HG02938 (cell line): ENCODE data around the gene RUNX2.

Source experiments
- ATAC-seq: cut with Tn5 transposase; IDR thresholded peaks from one replicate; pipeline ENCODE4 v1.9.1; 2021; ENCODE audit warnings: mild to moderate bottlenecking, moderate library complexity; ENCODE audit not compliant: unreplicated experiment

RUNX2 gene

DNA sequence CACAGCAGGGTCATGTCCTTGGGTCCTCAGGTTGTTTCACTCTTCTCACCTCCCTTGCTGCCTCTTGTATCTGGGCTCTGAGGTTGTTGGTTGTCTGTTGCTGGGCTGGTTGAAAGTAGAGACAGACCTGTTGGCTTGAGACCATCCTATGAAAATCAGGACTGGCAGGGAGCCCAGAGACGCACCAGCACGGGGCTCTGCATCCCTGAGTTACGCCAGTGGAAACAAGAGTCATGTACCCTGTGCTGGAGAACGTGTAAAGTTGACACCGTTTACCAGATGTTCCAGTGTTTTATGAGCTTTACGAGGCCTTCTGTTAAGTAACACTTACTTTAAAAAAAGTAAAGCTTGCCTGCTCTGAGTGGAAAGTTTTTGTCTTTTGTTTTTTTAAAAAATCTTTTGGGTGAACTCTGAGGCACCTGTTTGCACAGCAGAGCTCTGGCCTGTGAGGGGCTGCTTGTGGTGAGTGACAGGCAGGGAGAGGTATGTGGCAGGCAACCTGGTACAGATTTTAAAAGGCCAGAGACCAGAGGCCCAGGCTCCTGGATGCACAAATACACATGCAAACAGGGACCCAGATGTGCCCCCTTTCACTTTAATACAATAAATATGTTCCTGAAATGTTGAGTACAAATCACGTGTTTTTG lies 309.6 kb downstream of the RUNX2 start:
- ATAC-seq: no peak

DNA sequence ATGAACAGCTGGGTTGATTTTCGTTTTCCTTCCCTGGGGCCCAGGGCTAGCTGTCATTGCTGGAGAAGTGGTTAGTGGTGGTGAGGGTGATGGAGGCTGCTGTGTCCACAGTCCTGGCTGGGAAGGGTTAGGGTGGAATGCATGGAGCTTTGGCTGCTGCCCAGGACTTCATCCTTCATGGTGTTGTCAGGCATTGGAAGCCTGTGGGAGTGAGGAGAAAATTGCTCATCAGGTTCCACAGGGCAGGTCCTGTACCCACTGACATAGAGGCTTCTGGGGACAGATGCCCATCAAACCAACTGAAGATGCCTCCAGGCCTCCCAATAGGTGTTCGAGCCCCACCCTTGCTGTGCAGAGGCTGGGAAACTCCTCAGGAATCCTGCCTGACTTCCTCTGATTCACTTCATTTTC lies 312.0 kb downstream of the RUNX2 start:
- no peak for ATAC-seq

DNA sequence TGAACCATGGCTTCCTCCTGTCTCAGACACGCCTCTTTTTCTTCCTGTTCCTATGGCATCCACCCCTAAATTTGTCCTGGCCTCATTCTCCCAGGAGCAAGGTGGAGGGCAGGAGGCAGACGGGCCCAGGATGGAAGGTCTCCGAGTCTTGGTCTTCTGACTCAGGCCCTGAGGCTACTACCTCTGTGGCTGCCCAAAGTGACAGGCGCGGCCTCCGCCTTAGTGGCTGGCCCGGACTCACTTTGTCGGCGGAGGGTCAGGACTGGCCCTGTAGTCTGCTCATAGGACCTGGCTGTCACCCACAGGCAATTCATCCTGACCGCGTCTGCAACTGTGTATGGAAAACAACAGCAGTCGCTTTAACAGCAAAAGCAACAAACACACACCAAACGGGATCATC lies 312.7 kb downstream of the RUNX2 start:
- no peak for ATAC-seq

DNA sequence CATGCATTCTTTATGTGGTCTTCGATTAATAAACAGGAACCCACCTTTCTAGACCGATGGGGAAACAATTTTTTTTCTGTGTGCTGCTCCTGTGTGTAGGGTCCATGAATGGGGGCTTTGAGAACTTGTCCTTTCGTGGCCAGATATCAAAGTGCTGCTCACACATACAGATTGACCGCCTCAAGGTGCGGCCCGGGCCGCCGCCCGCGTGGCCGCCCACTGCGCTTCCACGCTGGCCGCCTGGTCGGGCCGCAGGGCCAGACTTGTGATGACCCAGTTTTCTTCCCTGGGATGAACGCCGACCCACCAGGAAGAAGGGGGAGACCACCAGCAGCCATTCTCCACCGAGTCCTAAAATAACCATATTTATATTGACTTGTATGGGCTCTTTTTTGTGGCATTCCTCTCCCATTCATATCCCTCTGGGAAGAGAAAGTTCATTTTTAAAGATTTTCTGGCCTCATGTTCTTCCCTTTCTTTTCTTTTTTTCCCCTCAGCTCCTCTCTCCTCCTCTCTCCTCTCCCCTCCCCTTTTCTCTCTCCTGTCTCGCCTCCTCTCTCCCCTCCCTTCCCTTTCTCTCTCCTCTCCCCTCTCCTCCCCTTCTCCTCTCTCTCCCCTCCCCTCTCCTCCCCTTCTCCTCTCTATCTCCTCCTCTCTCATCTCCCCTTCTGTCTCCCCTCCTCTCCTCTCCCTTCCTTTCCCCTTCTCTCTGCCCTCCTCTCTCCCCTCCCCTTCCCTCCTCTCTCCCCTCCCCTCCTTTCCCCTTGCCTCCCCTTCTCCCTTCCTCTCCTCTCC lies 314.4 kb downstream of the RUNX2 start:
- no peak for ATAC-seq

DNA sequence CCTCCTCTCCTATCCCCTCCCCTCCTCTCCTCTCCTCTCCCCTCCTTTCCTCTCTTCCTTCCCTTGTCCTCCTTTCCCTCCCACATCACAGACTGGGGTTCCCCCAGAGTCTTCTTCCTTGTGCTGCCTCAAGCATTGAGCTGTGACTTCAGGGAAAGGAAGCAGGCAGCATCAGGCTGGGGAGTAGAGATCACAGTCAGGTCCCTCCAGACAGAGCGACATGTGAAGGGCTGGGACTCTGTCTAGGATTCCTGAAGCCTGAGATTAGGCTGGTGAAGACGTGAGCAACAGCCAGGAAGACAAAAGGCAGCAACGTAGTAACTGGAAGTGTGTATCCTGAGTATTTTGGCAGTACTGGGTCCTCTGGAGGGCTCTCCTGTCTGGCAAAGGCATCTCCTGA lies 315.0 kb downstream of the RUNX2 start:
- no peak for ATAC-seq

DNA sequence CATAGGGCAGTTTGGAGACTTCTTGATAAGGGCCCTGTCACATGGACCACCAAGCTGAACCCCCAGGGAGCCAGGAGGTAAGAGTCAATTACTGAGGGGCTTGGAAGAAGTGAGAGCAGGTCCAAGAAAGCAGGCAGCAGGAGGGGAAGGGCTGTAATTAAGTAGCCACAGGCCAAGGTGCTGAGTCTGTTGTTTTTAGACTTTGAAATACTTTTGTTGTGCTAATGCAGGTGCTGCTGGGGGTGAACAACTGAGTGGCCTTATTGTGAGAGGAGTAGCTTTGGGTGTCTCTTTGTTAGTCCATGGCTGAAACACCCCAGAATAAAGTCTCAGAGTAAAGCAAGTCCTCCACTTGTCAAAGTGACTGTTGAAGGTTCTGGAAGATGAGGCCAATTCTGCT lies 316.6 kb downstream of the RUNX2 start:
- ATAC-seq: no peak

DNA sequence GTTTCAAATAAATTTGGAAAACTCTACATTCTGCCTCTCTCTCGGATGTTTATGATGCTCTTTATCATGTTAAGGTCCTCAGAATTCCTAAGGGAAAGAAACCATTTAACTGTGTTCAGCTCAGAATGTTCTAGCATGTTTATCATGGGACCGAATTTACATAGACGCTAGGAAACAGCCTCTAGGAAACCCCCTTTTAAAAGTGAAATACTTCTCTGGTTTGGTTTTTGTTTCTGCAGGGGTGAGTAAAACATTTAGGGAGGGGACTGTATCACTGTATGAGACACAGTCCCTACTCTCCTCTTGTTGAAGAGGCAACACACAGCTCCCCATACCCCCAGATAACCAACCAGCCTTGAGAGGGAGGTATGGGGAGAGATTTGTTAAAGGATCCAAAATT lies 317.2 kb downstream of the RUNX2 start:
- no peak for ATAC-seq

DNA sequence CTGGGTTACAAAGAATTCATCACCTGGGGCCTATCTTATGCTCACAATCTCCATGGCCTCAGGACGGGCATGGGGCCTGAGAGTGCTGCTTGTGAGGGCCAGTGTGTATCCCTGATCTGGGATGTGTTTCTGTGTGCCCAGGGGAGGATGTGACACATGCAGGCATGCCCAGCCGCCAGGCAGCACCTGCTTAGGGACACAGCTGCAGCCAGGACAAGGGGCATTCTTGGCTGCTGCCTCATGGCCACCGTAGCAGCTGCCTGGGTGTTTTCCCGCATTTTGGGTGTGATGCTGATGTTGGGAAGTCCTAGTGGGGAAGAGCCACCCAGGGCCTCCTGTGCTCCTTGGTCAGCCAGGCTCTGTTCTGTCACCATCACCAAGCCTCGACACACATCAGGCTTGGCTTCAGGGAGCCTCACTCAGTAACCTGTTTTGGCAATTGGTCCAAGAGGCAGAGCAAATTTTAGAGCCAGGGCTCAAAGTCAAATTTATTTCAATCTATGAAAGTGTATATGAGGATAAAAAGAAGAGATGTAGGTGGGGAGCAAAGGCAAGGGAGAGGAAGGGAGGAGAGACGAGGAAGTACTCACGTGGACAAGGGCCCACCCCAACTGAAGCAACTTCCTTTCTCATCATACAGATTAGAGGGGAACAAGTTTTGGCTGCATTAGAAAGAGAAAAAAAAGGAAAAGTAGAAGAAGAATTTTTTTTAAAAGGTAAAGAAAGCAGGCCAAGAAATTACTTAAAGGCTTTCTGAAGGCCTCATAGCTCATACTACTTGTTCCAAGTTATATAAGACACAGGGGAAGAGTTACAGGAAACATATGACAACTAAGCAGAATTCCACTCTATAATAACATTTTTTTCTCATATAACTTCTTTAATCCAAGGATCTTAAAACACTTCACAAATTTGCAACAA lies 319.5 kb downstream of the RUNX2 start:
- no peak for ATAC-seq

DNA sequence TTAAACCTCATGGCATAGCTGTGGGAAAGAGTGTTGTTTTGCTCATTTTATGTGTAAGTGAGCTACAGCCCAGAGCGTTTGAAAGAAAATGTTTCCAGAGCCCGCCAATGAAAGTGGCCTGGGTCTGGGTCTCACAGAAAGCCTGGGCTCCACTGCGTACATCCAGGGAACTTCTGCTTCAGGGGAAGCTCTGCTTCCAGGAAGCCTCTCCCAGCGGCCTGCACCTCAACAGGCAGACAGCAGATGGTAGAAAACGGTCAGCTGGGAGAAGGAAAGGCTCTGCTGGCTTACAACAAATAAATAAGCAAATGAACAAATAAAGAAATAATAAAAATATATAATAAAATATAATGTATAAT lies 320.1 kb downstream of the RUNX2 start:
- no peak for ATAC-seq

DNA sequence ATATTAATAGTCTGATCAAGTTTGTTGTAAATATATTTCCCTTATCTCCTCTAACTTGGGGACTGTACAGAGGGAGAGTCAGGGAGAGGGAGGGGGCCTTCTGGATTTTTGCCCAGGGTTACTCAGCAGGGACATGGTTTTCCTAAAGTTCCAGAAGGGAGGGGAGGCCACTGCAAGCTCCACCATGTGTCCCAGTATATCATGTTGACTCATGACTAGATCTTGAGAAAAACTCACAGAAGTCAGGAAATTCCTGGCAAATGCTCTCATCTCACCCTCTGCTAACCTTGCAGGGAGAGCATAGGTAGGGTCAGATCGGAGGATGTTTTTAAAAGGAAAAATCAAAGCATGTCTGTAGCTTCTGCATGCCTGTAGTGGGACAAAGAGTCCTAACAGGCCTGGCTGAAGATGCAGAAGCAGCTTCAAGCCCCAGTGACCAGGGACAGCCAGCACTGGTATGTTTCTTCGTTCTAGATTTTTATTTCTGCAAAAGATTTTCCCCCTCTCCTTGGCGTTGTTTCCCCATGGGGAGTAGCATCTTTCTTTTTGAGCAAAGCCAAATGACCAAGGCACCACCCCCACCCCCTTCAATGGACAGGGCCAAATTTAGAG lies 322.5 kb downstream of the RUNX2 start:
- ATAC-seq: no peak

DNA sequence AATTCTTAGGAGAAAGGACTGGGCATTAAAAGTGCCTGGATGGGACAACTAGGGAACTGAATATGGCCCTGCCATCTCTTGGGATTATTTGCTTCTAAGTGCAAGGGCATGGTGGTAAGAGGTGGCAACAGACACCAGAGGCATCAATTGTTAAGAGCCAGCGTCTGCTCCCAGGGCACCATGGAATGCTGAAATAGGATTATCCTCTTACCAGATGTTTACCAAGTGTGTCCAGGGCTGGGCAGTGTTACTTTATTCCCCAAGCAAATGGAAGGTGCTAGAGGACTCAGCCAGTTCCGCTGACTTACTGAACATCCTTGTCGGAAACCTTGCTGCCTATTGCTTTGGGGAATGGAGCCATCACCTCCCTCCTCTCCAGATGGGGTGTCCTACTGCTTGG lies 323.2 kb downstream of the RUNX2 start:
- no peak for ATAC-seq

DNA sequence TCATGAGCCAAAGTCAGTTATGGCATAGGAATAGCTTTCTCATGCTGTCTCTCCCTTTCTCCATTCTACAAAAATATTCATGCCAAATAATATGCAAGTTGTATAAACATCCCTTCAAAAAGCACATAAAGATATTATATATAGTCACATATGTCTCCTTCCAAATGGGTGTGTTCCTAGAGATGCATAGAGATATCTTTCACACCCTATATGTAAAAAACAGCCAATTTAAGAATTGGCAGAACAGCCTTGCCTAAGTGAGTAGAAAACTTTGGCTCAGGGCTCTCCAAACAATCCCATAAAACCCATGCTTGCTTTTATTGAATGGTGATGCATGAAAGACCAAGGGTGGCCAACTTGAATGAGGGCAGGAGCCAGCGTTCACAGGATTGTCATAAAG lies 324.3 kb downstream of the RUNX2 start:
- ATAC-seq: no peak

DNA sequence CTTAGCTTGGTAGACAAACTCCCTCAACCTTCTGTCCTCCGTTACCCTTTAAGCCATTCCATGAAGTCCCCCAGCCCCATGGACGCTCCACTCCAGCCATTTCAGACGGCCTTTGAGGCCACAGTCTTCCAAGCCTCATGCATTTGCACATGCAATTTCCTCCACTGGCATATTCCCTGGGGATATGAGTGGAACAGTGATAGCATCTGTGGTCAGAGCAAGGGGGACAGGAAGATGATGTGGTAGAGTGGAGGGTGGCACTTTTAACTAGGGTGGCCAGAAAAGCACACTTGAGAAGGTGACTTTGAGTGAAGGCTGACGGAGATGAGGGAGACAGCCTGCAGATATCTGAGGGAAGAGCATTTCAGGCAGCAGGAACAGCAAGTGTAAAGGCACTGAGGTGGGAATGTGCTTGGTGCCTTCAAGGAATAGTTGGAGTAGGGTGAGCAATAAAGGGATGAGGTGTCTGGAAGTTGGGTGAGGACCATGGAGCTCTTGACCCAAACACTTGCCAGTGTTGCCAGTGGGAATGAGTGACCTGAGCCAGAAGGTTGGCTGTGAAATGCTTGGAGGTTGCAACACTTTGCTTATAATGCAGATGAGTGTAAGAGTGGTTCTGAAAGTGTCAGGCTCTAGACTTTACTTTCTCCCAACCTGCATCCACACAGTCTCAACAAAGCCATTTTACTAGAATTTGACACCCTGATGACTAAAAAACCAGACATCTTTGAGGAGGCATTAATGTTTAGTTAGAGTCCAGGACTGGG lies 325.2 kb downstream of the RUNX2 start:
- ATAC-seq: no peak

DNA sequence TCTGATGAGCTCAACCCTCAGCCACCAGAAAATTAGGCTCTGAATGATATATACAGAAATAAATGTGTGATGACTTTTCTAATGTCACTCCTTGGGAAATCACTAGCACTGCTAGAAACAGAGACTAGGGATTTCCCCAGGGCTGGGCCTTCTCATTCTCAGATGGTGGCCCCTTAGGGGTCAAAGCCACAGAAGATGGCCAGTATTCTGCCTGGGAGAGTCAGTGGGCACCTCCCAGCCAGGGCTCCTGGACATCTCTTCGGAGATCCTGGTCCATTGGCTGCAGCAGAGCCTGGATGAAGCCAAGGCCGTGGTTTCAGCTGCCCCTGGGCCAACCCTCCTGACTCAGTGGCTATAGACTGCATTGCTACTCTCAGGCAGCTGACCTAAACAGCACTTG lies 326.5 kb downstream of the RUNX2 start:
- no peak for ATAC-seq

DNA sequence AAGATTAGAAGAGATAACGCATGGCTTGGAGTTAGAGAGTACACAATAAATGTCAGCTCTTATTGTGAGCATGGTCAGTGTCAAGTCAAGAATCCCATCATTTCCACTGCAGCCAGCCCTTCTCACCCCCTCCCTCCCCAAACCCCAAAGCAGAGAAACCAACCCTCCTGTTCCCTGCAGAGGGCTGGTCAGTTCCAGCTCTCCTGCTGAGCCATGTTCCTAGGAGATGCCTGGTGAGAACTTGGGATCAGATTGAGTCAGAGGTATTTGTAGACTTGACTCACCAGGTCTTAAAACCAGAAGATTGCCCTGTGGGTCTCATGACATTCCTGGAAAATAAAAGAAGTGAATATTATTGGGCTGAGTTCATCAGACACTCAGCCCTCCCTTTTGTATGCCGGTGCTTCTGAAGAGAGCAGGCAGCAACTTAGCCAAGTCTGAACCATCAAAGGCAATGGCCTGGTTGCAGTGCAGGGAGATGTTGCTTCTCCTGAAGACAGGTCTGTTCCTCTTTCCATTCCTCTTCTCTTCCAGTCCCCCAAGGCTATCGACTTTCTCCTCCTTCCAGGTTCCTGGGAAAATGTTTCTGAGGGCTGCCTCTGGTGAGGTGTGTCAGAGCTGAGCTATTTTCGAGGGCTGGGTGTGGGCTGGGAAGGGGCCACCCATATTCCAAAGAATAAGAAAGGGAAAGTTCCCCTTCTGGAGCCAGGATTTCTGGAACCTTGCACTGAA lies 327.8 kb downstream of the RUNX2 start:
- no peak for ATAC-seq

DNA sequence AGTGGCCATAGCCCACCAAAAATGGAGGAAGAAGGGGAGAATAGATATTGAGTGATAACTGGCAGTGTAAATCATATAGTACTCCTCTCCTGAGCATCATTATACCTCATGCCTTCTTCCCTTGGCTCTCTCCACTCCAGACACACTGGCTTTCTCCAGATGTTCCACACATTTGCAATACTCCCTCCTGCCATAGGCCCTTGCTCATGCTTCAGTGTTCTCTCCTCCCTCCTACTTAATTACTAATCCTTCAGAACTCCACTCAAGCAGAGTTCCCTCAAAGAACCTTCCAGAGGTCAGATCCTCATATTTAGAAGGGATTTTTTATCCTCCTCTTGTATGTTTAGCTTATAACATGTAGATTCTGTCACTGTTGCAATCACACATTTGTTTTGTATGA lies 329.1 kb downstream of the RUNX2 start:
- no peak for ATAC-seq

DNA sequence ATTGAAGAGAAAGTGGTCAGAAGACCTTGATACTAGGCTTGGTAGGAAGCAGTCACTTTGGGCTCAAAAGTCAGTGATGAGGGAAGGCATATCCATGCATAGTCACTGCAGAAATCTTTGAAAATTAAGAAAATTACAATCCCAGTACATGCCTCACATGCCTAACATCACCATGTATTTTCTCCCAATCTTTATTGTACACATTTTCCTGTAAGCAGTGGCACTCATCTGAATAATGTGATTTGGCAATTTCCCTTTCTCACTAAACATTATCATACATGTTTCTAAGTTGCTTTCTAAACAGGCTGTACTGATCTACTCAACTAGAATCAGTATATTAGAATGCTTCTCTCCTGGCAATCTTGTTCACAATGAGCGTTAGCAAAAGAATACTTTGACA lies 330.3 kb downstream of the RUNX2 start:
- no peak for ATAC-seq

DNA sequence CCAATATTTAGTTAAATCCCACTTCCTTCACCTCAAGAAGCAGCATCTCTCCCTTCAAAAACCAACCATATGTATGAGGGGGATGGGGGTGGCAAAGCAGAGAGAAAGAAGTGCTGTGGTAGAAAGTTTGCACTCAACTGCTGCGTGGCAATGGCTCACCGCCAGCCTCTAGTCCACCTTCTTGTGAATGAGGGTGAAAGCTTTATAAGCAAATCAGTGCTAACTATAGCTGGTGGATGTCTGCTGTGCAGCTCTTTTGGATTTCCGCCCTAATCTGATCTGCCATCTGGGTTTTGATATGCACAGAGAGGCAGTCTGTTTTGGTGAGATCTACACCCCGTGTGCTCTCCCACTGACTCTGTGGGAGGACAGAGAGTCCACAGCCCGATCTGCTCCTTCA lies 330.8 kb downstream of the RUNX2 start:
- no peak for ATAC-seq

DNA sequence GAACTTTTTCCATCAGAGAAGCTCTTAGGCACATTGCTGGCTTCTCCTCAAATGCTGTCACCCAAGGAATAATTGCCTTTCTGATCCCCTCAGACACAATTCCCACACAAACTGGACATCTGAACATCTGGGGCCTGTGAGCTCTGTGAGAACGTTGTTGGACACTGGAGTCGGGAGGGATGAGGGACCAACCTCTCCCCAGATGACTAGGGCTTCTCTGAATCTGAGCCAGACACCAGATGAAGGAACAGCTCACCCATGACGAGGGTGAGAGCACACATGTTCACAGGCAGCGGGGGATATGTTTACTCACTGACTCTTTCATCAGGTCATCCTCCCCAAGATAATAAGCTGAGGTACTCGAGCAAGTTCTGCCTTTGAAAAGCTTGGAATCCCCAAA lies 333.5 kb downstream of the RUNX2 start:
- no peak for ATAC-seq
